GM18858 (cell line): ENCODE measurements around the gene MYH13.

Experiments
- ATAC-seq: cut with Tn5 transposase; IDR thresholded peaks from one replicate; pipeline ENCODE4 v1.9.1; 2021; ENCODE audit not compliant: unreplicated experiment

Gene MYH13

DNA sequence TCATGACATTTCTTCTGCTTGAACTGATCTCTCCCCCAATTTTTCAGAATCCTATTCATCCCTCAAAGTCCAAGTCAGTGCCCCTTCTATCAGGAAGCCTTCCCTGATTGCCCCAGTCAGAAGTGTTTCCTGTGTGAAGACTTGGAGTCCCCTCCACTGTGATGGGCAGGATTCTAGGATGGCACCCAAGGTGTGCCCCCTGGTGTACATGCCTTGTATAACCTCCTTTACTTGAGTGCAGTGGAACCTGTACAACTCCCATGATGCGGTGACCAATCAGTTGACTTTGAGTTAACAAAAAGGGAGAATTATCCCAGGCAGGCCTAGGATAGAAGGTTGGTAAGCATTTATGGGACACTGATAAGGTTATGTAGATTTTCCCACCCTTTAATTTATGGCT, 23.4 kb downstream of the MYH13 start:
- no peak for ATAC-seq

GRCh38 chr17:10344816-10345215, 28.0 kb downstream of the MYH13 start:
- no peak for ATAC-seq

DNA sequence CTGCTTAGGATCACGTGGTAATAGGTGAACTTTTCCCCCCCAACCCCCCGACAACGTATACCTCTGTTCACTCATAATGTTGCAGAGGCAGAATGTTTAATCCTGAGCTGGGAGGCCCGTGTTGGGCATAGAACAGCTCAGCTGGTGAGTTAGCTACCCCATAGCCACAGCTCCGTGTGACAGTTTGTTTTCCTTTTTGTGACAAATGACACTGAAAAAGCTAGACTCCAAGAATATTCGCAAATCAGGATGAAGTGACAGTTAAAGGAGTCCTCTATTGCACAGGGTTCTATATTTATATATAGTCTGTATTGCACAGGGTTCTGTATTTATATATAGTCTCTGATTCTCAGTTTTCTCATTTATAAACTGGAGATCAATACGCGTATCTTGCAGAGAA, 33.8 kb downstream of the MYH13 start:
- no peak for ATAC-seq

GRCh38 chr17:10337976-10338375, 34.8 kb downstream of the MYH13 start:
- ATAC-seq: no peak

GRCh38 chr17:10337136-10337535, 35.7 kb downstream of the MYH13 start:
- no peak for ATAC-seq

GRCh38 chr17:10336393-10336792, 36.4 kb downstream of the MYH13 start:
- no peak for ATAC-seq

DNA sequence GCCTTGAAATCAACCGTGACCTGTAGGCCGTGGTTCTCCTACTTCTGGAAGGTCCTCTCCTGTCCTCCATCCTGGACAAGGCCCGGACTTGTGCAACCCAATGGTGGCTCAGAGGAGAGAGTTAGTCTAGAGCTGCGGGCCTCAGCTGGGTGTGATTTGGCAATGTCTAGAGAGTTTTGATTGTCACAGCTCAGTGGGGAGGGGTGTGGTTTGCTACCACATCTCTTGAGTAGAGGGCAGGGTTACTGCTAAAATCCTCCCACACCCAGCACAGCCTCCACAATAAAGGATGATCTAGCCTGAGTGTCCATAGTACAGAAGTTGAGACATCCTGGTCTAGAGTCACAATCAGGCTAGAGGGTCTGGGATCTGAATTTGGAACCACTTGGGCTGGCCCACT, 40.3 kb downstream of the MYH13 start:
- ATAC-seq: no peak

GRCh38 chr17:10328971-10329923, 43.6 kb downstream of the MYH13 start:
- no peak for ATAC-seq

DNA sequence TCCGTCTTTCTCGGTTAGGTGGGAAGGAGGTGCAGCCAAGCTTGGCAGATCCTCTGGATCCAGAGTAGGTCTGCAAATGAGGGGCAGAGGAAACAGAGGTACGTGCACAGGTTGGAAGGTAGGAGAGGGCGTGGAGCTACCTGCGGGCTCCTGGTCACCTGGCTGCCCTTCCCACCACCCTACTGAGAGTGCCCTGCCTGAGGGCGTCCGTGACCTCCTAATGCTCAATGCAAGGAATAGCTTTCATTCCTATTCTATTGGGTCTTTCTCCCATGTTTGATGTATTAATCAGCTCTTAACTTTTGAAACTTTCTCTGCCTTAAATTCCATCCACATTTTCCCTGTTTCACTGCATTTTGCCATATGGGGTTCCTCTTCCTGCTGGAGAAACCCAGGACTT, 44.6 kb downstream of the MYH13 start:
- ATAC-seq: no peak

GRCh38 chr17:10327640-10328039, 45.2 kb downstream of the MYH13 start:
- ATAC-seq: no peak

GRCh38 chr17:10325031-10325695, 47.6 kb downstream of the MYH13 start:
- no peak for ATAC-seq

- ATAC-seq: no peak
Measured at GRCh38 chr17:10323812-10324610, 48.8 kb downstream of the MYH13 start.

GRCh38 chr17:10318535-10318934, 54.3 kb downstream of the MYH13 start:
- ATAC-seq: no peak

- ATAC-seq: no peak
Measured at GRCh38 chr17:10317543-10317834, 55.3 kb downstream of the MYH13 start.

- no peak for ATAC-seq
Measured at GRCh38 chr17:10316801-10317542, 55.8 kb downstream of the MYH13 start.

DNA sequence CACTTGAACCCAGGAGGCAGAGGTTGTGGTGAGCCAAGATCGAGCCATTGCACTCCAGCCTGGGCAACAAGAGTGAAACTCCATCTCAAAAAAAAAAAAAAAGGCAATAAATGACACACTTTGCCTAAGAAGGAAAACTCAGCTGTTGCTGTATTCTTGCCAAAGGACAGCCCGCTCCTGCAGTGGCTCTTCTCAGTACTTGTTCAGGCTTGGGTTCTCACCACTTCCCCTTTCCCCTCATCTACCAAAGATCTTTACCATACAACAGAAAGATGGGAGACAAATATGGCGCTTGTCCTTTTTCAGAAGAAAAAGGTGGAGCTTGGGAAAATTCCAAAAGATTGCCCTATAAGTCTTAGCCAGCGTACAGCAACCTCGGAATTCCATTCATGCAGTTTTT, 58.5 kb downstream of the MYH13 start:
- no peak for ATAC-seq

GRCh38 chr17:10313037-10313672, 59.7 kb downstream of the MYH13 start:
- no peak for ATAC-seq

GRCh38 chr17:10311131-10311530, 61.7 kb downstream of the MYH13 start:
- ATAC-seq: no peak

DNA sequence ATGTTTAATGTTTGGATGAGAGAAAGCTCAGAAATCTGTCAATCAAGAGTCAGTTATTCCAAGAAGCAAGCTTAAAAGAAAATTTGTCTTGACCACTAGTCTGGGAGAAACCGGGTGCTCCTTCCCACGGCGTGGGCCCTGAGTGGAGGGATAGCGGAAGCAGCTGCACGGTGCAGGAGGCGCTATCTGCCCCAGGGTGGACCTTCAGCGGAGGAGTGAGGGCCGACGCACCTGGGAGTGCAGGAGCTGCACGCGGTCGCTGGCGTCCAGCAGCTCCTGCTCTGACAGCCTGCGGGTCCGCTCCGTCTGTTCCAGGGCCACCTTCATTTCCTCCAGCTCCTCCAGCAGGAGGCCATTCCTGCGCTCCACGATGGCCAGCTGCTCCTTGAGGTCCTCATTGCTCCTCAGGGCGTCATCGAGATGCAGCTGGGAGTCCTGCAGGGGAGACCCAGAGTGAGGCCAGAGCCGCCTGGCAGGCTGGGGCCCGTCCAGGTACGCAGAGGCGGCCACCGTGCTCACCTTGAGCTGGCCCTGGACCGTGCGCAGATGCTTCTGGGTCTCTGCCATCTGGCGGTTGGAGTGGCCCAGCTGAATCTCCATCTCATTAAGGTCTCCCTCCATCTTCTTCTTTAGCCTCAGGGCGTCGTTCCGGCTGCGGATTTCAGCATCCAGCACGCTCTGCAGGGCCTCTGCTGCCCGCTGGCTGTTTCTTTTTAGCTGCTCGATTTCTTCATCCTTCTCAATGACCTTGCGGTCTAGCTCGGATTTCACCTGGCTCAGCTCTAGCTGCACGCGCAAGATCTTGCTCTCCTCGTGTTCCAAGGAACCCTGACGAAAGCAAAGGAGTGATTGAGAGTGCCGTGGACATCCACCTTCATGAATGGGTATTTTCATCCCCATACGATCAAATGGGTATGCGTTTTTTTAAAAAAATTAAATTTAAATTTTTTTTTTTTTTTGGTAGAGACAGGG, 63.5 kb downstream of the MYH13 start:
- ATAC-seq: no peak
